GM04504 (cell line): ENCODE data around the gene USP6NL.
A peak's percentile ranks its signal among the peaks of the same experiment; 100 is the strongest.
"Not testable (repeated sequence)": the region's sequence is repeated elsewhere in the genome, so short reads cannot be mapped to it uniquely, and the experiment has no call there.

Experiments
- DNase-seq: peaks from one replicate; pipeline ENCODE4 v3.0.0-alpha.2; 2012; ENCODE audit warnings: low read depth

The USP6NL gene

DNA sequence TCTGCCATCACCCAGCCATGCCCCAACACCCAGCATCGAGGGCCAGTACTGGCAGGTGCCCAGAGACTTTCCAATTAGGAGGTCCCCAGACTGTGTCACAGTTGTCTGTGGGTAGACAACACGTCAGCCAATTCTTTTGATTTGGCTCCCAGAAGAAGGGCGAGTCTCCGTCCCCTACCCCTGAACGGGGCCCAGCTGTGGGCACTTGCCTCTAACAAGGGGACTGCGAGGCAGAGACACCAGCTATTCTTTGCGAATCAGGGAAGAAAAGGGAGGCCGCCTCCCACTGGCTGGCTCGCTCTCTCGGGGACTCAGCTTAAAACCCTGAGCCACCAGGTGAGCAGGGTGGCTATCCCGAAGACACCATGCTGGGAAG, 167.3 kb downstream of the USP6NL start:
- DNase-seq, result no peak

DNA sequence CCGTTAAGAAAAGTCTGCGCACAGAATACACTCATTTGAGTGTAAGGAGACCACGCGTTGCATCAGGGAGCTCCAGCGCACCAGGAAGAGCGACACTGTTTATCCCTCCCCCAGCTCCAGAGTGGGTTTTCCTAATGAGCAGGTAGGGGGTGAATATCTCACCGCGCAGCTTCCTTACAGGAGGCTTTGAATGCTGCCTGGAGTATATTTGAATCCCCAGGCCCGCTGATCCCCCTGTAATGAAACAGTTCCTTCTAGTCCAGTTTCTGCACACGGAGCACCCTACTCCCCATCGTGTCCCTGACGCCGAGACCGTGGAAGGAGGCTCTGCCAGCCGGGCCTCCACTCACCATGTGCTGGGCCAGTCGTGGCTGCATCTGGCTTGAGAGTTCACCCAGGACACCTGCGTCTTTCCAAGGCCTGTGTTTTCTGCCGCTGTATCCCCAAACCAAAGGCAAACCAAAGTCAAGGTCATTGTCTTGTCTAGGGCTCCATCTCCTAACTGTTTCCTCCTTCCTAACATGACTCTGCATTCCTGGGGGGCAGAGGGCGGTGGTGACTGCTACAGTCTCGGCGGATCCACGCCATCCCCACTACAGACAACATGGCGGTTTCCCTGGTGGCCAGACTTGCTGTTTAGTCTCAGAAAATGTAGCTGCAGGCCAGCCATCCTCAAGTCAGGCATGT, 167.8 kb downstream of the USP6NL start:
- DNase-seq, result no peak

DNA sequence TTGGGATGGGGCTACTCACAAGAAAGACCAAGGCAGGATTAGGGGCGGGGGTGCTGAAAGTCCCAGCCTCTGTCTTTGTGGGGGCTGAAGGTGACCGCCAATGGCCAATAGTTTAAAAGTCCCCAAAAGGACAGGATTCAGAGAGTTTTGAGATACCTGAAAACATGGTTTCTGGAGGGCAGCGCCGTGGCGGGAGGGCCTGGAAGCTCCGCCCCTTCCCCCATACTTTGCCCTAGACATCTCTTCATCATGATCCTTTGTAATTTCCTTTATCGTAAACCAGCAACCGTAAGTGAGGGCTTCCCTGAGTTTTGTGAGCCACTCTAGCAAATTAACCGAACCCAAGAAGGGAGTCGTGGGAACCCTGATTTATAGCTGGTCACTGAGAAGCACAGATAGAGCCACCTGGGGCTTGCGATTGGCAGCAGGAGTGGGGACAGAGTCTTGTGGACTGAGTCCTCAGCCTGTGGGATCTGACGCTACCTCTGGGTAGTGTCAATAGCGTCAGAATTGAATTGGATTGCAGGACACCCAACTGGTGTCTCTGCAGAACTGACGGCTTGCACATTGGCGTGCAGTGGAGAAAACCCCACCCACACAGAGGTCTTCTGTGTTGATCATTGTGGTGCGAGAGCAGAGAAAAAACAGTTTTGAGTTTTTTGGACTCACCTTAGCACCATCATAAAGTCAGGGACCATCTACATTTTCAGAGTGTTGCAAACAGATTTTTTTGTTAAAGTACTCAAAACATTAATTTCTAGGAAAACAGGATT, 169.3 kb downstream of the USP6NL start:
- no peak for DNase-seq

DNA sequence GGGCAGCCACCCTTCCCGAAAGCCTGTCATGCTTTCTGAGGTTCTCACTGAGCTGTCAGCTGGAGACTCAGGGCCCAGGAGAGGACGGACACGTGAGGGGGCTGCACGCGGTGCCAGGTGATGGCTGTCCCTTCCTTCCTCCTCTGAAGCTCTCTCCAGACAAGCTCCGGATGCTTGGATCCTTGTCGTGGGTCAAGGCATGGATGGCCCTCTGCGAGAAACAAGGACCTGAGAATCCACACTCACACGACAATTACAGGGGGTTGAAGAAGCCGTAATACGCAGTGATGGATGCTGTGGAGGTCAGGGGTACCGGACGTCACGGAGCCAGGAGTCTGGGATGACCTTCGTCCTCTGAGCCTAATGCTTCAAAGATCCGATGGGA, 170.3 kb downstream of the USP6NL start:
- no peak for DNase-seq

DNA sequence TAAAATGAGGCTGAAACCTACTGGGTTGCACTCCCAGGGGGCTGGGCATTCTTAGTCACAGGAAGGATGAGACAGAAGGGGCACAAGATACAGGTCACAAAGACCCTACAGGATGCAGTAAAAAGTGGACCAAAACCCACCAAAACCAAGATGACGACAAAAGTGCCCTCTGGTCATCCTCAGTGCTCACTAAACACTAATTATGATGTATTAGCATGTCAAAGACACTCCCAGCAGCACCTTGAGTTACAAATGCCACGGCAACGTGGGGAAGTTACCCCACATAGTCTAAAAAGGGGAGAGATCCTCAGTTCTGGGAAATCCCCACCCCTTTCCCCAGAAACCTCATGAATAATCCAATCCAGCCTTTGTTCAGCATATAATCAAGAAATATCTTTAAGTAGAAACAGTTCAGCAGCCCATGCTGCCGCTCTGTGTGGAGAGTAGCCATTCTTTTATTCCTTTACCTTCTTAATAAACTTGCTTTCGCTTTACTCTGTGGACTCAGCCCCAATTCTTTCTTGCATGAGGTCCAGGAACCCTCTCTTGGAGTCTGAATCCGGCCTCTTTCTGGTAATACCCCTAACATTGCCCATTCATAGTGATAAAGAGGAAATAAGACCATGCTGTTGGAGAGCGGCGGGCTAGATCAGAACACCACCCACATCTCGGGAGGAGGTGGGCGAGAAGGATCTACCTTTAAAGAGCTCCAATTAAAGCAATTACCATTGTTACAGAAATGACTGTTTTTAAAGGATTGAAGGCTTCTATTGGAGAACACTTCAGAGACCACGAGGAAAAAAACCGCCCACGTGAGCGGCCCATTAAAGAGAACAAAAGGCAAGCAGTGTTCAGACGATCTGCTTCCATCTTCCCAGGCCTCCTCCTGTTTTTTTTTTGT, 170.9 kb downstream of the USP6NL start:
- DNase-seq, result no peak

DNA sequence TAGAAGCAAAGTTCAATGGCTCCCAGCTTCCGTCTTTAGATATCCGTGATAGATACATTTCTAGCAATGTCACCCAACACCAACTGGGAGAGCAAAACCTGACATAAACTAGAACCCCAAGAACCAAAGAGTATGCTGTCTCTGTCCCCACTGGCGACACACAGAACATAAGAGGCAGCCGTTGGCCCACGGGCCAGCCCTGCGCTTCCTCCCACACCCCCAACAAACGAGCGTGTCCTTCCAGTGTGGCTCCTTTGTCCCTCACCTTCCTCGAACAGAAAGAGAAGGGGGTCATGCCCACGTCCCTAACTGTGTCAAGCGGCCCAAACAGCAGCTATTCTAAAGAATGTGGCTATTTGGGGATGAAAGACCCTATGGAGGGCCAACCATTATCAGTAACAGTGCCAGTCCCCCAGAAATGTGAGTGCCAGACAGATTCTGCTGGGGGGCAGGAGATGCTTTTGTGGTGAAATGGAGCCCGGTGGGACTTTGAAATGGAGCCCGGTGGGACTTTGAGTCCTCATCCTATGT, 171.9 kb downstream of the USP6NL start:
- DNase-seq, result no peak

DNA sequence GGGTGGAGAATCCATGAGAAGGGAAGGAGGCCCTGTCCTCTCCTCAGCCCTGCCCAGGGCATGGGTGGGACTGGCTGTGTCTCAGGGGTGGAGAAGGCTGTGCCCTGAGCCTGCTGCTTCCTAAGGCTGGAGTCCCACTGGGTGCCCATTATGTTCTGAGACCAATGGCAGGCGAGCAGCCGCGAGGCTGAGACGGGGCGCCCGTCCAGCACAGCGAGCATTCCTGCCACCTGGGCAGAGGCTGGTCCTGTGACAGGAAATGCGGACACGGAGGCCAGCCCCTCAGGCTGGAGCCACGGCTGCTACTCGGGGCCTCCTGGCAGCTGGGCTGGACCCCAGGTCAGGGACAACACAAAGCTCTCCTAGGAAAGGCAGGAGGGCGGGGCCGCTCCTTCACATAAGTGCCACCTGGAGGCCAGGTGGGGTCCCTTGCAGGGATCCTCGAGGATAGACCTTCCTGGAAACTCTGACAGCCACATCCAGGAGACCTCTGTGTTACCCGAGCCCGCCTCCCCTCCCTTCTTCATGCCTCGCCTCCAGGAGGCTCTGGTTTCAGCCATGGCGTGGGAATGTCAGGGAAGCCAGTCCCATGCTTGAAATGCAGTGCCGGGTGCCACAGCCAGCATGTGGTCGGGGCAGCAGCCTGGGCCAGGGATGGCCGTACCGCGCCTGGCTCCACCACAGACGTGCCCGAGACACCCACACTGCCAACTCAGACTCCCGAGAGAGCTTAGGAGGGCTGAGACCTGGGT, 173.9 kb downstream of the USP6NL start:
- DNase-seq, result no peak

DNA sequence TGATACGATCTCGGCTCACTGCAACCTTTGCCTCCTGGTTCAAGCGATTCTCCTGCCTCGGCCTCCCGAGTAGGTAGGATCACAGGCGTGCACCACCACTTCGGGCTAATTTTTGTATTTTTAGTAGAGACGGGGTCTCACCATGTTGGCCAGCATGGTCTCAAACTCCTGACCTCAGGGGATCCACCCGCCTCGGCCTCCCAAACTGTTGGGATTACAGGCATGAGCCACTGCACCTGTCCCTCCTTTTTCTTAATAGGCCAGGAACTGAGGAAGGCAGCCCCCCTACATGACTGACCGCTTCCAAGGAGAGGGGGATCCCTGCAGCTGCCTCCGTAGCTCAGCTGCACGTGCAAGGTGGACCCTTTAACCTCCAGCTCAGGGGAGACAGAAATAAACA, 175.0 kb downstream of the USP6NL start:
- DNase-seq, result not testable (repeated sequence)

DNA sequence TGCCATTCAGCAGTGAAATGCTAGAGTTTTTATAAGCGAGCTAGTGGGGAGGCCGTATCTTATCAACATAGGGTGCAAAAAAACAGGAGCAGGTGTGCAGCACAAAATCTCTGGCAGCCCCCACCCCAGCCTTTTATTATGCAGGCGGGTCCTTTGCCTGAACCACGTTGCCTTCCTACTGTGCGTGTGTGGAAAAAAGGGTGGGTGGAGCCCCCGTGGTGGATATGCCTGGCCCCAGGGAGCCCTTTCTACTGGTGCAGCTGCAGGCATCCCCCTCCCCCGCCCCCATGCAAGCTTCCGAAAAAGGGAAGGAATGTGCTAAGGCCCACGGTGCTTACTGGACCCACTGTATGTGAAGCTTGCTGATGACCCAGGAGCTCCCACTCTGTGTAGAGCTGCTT, 175.9 kb downstream of the USP6NL start:
- no peak for DNase-seq

DNA sequence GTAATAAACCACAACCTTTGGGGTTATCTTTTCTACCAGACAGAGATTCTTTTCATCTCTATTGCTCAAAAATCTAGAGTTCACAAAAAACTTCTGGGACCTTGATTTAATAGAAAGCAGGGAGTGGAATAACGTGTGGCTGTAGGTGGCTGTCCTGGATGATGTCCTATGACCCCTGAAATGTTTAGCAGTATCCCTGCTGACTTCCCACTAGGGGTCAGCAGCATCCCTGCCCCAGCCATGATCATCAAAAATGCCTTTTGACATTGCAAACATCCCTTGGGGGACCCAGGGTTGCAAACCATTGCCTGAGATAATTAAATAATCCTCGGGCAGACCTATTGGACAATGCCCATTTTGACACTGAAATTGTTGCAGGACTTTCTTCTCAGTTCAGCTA, 177.1 kb downstream of the USP6NL start:
- no peak for DNase-seq

DNA sequence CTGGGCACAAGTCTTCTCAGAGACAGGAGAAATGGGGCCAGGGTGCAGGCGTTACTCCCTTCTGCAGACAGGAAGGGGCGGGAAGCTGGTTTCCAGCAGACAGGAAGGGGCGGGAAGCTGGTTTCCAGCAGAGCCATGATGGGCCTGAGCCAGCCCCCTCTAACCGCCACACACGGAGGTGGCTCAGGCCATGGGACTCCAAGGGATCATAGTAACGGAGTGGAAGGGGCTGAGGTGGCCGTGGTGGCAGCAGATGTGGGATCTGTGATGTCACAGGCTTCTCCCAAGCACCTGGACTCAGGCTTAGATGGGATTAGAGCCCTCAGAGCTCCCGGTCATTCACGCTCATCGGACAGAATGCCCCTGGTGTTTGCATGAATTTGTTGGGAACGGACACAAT, 177.8 kb downstream of the USP6NL start:
- DNase-seq, result no peak

DNA sequence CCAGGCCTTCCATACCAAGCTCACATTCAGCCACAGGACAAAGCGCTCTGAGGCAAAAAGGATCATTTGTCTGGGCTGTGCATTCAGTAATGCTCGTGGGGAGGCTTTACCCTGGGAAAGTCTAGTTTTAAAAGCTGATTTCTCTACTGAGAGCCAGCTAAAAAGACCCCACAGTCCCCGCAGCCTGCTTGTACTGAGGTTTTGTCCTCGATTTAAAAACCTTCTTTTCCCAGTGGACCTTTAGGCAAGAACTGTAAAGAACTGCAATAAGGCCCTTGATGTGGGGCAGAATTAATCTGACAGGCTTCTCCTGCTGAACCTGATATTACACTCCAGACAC, 180.3 kb downstream of the USP6NL start:
- no peak for DNase-seq

DNA sequence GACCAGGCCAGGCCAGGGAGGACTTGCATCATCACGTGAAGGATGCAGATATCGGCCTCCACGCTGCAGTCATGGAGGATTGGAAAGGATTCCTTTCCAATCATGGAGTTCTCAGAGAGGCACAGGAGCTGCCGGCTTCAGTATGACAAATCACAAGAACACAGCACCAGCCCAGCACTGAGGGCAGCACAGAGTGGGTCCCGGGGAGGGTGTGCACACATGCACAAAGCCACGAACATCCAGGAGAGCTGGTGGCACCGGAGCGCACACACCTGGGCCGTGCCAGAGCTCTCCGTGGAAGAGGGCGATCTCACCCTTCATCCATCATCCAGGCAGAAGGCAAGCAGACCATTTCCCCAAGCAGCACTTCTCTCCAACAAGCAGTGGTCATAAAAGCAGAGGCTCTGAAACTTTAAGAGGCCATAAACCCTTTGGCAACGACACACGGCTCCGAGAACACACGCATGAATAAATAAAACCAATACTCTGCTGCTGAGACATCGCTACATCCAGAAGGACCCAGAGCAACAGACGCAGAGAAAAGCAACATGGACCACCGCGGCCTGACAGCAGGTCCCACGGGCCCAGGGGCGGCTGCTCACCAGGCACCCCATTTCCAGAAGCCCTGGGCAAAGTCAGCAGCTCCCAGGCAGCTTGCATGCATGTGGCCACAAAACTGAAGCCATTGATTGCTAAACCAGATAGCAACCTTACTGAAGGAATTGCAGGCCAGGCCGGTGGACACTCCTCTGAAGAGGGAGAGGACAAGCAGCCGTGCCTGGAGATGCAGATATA, 180.8 kb downstream of the USP6NL start:
- no peak for DNase-seq

DNA sequence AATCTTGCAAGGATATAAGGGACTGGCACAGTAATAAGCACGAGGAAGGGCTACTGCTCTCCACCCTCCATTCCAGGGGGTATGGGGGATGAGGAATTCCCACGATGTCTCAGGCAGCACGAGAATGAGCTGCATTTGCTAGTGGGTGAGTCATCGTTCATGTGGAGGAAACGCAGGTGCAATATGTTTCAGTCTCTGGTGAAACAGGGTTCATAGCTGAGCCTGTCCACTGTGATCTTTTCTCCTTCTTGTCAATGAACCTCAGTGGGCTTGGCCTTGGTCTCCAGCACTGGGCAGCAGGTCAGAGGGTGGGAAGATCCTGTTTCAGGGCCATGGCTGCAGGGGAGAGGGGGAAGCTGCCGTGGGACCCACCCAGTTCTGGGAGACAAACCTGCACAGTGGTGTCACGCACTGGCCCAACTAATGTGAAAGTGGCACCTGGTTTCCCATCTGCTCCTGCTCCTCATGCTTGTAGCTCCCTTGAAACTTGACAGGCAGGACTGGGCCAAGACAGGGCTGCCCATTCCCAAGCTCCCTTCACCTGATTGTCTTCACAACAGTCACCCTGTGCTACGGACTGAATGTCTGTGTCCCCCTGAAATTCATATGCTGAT, 181.9 kb downstream of the USP6NL start:
- DNase-seq, result no peak

DNA sequence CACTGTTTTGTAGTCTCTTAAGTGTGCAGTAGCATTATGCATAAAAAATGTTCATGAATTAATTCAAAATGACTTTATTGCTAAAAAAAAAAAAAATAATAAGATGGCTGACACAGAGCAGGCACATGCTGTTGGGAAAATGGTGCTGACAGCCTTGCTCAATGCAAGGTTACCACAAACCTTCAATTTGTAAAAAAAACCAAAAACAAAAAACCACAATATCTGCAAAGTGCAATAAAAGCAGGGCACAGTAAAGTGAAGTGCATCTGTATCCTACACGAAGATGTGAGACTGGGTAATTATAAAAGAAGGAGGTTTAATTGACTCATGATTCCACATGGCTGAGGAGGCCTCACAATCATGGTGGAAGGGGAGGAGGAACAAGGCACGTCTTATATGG, 185.8 kb downstream of the USP6NL start:
- no peak for DNase-seq

DNA sequence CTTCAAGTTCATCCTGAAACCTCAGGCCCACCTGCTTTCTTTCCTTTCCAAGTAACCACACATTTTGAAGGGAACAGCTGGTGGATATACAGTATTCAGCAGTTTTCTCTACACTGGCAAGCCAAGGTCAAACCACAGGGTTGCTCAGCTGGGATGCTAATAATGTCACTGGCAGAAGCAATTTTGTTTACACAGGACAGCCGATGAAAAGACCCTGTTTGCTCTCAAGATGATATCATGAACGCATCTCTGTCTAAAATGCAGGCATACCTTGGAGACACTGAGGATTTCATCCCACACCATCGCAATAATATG, 186.2 kb downstream of the USP6NL start:
- no peak for DNase-seq

DNA sequence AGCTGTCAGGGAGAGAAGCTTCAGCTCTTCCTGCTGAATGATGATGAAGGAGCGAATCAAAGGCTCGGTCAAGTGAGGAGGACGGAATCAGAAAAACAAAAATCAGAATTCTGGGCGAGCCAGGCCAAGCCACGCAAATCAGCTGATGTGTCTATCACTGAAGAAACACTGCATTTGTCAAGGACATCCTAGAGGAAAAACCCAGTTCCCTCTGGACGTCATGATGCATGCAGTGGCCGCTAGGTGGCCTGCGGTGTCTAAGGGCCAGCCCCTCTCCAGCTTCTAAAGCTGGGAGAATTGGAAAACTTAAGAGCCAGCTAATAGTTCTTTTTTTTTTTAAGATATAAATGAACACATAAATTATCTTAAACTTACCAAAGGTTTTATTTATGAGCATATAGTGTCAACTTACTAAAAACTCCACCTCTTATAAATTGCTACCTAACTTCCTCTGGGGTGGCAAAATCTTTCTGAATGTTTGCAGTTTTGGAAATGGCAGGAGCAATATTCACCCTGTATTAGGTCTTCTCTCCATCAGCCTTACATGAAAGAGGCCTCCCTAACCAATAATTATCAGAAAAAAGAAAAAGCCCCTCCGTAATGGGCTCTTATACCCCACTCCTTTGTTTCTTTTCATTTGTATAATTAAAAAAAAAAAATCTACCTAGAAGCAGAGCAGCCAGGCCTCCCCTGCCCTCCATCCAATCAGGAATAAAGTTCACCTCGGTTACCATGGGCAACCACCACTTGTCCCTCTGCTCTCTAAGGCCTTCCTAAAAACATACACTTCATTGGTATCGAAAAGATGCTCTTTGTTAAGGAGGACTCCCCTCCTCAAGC, 186.8 kb downstream of the USP6NL start:
- peak; percentile 8 for DNase-seq

DNA sequence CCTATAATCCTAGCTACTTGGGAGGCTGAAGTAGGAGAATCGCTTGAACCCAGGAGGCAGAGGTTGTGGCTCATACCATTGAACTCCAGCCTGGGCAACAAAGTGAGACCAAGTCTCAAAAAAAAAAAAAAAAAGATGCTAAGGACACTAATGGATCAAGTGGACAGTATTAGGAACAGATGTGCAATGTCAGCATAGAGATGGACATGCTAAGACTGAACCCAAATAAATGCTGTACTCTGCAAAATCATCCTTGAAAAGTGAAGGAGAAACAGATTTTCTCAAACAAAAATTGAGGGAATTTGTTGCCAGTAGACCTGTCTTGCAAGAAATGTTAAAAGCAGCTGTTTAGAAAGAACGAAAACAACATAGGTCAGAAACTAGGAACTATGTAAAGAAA, 194.5 kb downstream of the USP6NL start:
- DNase-seq, result no peak

DNA sequence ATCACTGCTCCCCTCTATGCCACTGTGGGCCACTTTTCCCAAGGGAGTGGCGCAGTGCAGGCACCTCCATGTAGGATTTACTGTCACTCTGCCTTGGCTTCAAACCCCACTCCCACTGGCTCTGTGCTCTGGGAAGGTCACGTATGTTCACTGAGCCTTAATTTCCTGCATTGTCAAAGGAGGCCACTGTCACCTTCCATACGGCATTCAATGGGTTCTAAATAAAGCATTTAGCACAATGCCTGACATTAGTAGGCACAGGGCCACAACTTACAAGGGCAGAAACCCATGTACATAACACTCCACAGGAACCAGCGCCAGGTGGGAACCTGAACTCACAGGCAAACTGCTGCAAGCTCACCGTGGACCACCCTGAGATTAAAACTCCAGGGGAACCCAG, 196.4 kb downstream of the USP6NL start:
- no peak for DNase-seq
